ENCODE results near the gene ADGRB2.

DNA sequence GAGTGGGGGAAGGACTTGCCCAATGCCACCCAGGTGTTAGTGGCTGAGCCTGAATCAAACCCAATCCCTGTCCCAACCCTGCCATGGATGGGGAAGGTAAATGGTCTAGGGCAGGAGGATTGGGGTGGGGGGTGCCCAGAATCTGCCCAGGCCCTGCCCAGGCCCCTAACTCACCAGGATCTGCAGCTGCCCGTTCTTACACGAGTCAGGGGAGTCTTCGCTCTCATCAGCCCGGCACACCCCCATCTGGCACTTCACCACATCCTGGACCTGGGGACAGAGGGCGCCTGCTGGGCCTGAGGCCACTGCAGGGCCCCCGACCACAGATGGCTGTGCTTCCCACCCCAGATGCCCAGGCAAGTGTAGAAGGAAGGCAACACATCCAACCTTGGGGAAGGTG lies 31.8 kb downstream of the ADGRB2 start:
- TF ChIP-seq, protein P1, sequence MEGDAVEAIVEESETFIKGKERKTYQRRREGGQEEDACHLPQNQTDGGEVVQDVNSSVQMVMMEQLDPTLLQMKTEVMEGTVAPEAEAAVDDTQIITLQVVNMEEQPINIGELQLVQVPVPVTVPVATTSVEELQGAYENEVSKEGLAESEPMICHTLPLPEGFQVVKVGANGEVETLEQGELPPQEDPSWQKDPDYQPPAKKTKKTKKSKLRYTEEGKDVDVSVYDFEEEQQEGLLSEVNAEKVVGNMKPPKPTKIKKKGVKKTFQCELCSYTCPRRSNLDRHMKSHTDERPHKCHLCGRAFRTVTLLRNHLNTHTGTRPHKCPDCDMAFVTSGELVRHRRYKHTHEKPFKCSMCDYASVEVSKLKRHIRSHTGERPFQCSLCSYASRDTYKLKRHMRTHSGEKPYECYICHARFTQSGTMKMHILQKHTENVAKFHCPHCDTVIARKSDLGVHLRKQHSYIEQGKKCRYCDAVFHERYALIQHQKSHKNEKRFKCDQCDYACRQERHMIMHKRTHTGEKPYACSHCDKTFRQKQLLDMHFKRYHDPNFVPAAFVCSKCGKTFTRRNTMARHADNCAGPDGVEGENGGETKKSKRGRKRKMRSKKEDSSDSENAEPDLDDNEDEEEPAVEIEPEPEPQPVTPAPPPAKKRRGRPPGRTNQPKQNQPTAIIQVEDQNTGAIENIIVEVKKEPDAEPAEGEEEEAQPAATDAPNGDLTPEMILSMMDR (conservative IDR thresholded peaks at IDR 0.05; ENCODE audit: low read length), result no peak
- TF ChIP-seq EZH2phosphoT487 (IDR thresholded peaks at IDR 0.05; ENCODE audit: borderline replicate concordance, low read depth, low read length), result no peak

Measured in OCI-LY7 (cell line).